HCT116 (cell line): Measurements from ENCODE around the gene HEXD. TPM values are rescaled to one million over a fixed set of nuclear protein-coding genes. Genes with fewer than 3 reads are reported as not detected.

ENCODE experiments used
- ATAC-seq: fragments of 200-7000 bp; cut with Tn5 transposase; 2 replicates; pipeline ENCODE4 v1.9.1; 2020; ENCODE audit warnings: mild to moderate bottlenecking, moderate library complexity
- BruUV-seq: library from RNA; stranded (reverse); fragments of 400-500 nt; replicated peaks from 2 replicates; lab custom pipeline; 2021; lab: Mats Ljungman, UMichigan
- CTCF ChIA-PET: fragments of 300-600 bp; sonication (Branson Sonifier 250); formaldehyde crosslinking; loops from one replicate; lab custom pipeline; 2021; ENCODE audit warnings: antibody characterized with exemption; lab: Charles Lee
- POLR2A ChIA-PET: fragments of 300-600, 350-600 bp; sonication (Branson Sonifier 250); formaldehyde crosslinking; loops from one replicate; lab custom pipeline; 2021; ENCODE audit warnings: antibody characterized with exemption; lab: Charles Lee
- RAD21 ChIA-PET, 2 experiments: fragments of 300-600 bp; sonication (Branson Sonifier 250); formaldehyde crosslinking; loops; one replicate each; lab custom pipeline; 2023; ENCODE audit warnings: low total read pairs in 2 of 2; ENCODE audit not compliant: uncharacterized antibody in 2 of 2, unreplicated experiment in 2 of 2, low non-redundant PET in 1 of 2; lab: Charles Lee
- DNase-seq: peaks from one replicate; pipeline ENCODE4 v3.0.0-alpha.2; 2010; ENCODE audit warnings: low read depth, low spot score
- H2AFZ ChIP-seq: fragments of 200-600 bp; shearing (Covaris generic), sonication (generic); 2 replicates; pipeline ENCODE4 v1.6.1; 2017; ENCODE audit warnings: low read depth, mixed run types, mixed read lengths, antibody characterized with exemption, low read length; ENCODE audit not compliant: poor library complexity, severe bottlenecking
- H3K27ac ChIP-seq: 2 replicates; pipeline ENCODE4 v1.5.1; 2012; ENCODE audit warnings: low read depth, low read length
- H3K27me3 ChIP-seq: fragments of 200-600 bp; sonication (generic); 2 replicates; pipeline ENCODE4 v1.6.1; 2016; ENCODE audit warnings: mixed run types, low read length, mixed read lengths; ENCODE audit not compliant: insufficient read depth
- H3K36me3 ChIP-seq, 2 experiments: fragments of 200-500 bp in 1 of 2; fragments of 200-600 bp in 1 of 2; sonication (Bioruptor generic) in 1 of 2; sonication (generic) in 1 of 2; 2 replicates each; pipeline versions ENCODE4 v1.5.1 to v1.6.1; 2014 to 2016; ENCODE audit warnings: low read length in 2 of 2, inconsistent platforms in 1 of 2, mixed read lengths in 1 of 2, mixed run types in 1 of 2; ENCODE audit not compliant: insufficient read depth in 2 of 2, control insufficient read depth in 1 of 2
- H3K4me1 ChIP-seq, 2 experiments: fragments of 200-600 bp in 1 of 2; sonication (generic) in 1 of 2; 2 replicates each; pipeline versions ENCODE4 v1.5.1 to v1.6.1; 2012 to 2017; ENCODE audit warnings: low read length in 2 of 2, inconsistent platforms in 1 of 2, mild to moderate bottlenecking in 1 of 2, mixed read lengths in 1 of 2, mixed run types in 1 of 2, moderate library complexity in 1 of 2; ENCODE audit not compliant: insufficient read depth in 2 of 2, control insufficient read depth in 1 of 2
- H3K4me2 ChIP-seq: fragments of 200-600 bp; sonication (generic); 2 replicates; pipeline ENCODE4 v1.6.1; 2017; ENCODE audit warnings: mixed run types, low read length, mixed read lengths
- H3K4me3 ChIP-seq, 2 experiments: fragments of 200-600 bp in 1 of 2; sonication (generic) in 1 of 2; replicated peaks in 1 of 2; 2 replicates each; pipeline ENCODE4 v1.5.1; 2011 to 2016; ENCODE audit warnings: low read length in 2 of 2, control low read depth in 1 of 2, low read depth in 1 of 2, mild to moderate bottlenecking in 1 of 2, mixed read lengths in 1 of 2, mixed run types in 1 of 2
- H3K79me2 ChIP-seq: fragments of 200-600 bp; sonication (generic); 2 replicates; pipeline ENCODE4 v1.6.1; 2017; ENCODE audit warnings: mild to moderate bottlenecking, mixed run types, low read length, moderate library complexity, mixed read lengths; ENCODE audit not compliant: insufficient read depth
- H3K9ac ChIP-seq: fragments of 200-600 bp; sonication (generic); 2 replicates; pipeline ENCODE4 v1.6.1; 2016; ENCODE audit warnings: low read length, mixed read lengths
- H3K9me2 ChIP-seq: fragments of 200-600 bp; sonication (generic), shearing (Covaris generic); 2 replicates; pipeline ENCODE4 v1.6.1; 2017; ENCODE audit warnings: mixed run types, mild to moderate bottlenecking, moderate library complexity; ENCODE audit not compliant: insufficient read depth
- H3K9me3 ChIP-seq, 2 experiments: fragments of 200-500 bp in 1 of 2; fragments of 200-600 bp in 1 of 2; sonication (Bioruptor generic) in 1 of 2; sonication (generic) in 1 of 2; 2 replicates each; pipeline ENCODE4 v1.6.1; 2014 to 2017; ENCODE audit warnings: low read length in 2 of 2, mixed read lengths in 2 of 2, inconsistent platforms in 1 of 2, low read depth in 1 of 2, mild to moderate bottlenecking in 1 of 2, mixed run types in 1 of 2, moderate library complexity in 1 of 2; ENCODE audit not compliant: control insufficient read depth in 1 of 2, insufficient read depth in 1 of 2
- H4K20me1 ChIP-seq: fragments of 200-600 bp; sonication (generic), shearing (Covaris generic); 2 replicates; pipeline ENCODE4 v1.6.1; 2017; ENCODE audit warnings: mixed run types, mild to moderate bottlenecking, moderate library complexity; ENCODE audit not compliant: insufficient read depth
- CBX3 ChIP-seq: IDR thresholded peaks from 2 replicates; pipeline ENCODE4 v1.6.1; 2012; ENCODE audit warnings: low read depth
- EGR1 ChIP-seq: IDR thresholded peaks from 2 replicates; pipeline ENCODE4 v1.6.1; 2012; ENCODE audit warnings: low read depth
- EZH2phosphoT487 ChIP-seq: fragments of 200-600 bp; IDR thresholded peaks from 2 replicates; pipeline ENCODE4 v1.6.1; 2018; ENCODE audit warnings: antibody characterized with exemption, borderline replicate concordance
- JUND ChIP-seq: IDR thresholded peaks from 2 replicates; pipeline ENCODE4 v1.6.1; 2012
- POLR2AphosphoS5 ChIP-seq: IDR thresholded peaks from 2 replicates; pipeline ENCODE4 v1.6.1; 2011; ENCODE audit warnings: mild to moderate bottlenecking, low read depth, low read length, moderate library complexity
- RAD21 ChIP-seq: IDR thresholded peaks from 2 replicates; pipeline ENCODE4 v1.6.1; 2012; ENCODE audit warnings: low read depth, mild to moderate bottlenecking
- TCF7L2 ChIP-seq: IDR thresholded peaks from 2 replicates; pipeline ENCODE4 v1.7.0; 2011; ENCODE audit warnings: borderline replicate concordance, inconsistent platforms; ENCODE audit not compliant: insufficient read depth, insufficient read length; ENCODE audit errors: extremely low read depth
- ZFX ChIP-seq: fragments of 450-650 bp; IDR thresholded peaks from 2 replicates; pipeline ENCODE4 v1.6.1; 2017
- intact Hi-C: fragments of 100-400 bp; cut with micrococcal nuclease; formaldehyde crosslinking; loops from 2 replicates; pipeline ENCODE4 v1.10.0; 2022
- total RNA-seq: library from RNA; stranded (reverse); gene quantifications from one replicate; pipeline ENCODE4 v1.2.1, GENCODE V29; 2021; ENCODE audit not compliant: unreplicated experiment
- TF ChIP-seq, protein P1 (sequence below): IDR thresholded peaks from 2 replicates; pipeline ENCODE4 v1.6.1; 2012
- TF ChIP-seq, protein P2 (sequence below): IDR thresholded peaks from 2 replicates; pipeline ENCODE4 v1.6.1; 2012

The HEXD gene
- total RNA-seq, 1 experiment from 2014 or later: 45.2 TPM

DNA sequence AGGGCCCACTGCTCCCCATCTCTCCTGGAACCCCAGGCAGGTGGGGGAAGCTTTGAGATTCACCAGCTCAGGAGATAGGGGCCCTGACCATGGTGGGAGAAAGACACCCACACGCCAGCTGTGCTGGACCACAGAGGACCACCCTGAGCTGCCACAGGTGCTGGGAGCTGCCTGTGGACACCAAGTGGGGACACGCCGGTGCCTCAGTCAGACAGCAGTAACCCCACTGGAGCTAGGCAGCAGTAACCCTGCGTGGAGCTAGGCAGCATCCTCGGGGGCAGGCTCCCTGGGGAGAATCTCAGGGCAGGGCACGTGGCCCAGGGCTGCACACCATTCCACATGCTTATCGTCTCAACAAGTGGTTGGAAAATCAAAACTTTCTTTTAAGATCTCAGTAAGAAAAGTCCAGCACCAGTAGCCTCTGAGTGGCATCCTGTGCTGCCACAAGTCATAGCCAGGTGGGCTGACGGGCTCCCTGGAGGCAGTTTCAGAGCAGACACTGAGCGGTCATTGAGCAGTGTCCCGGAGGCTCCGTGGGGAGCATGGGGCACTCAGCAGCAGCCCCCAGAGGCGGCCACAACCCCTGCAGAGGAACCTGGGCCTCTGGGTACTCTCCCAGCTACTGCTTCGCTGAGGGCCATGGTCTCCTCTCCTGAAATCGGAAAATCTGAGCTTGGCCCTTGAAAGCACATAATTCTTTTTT, 8.0 kb upstream of the HEXD start:
- Histone ChIP-seq H3K27me3 (no peaks in the 10 kb centered on the region), H3K27ac (no peak overlapping the region), H2AFZ (no peak overlapping the region), H3K4me3 (no peak overlapping the region), H4K20me1 (peaks cover 6% of the 10 kb centered on the region; the same call in 1 of the 2 replicates), H3K36me3 (peaks cover 0 to 7% of the 10 kb centered on the region in 2 experiments; a peak in 2 of 4 replicates), H3K9me2 (no peaks in the 10 kb centered on the region), H3K4me1 (peaks cover 17 to 21% of the 10 kb centered on the region in 2 experiments), H3K9me3 (no peaks in the 10 kb centered on the region), H3K79me2 (no peaks in the 10 kb centered on the region; the same call in 1 of the 2 replicates), H3K4me2 (no peak overlapping the region), H3K9ac (no peak overlapping the region)
- BruUV-seq: no TSS peak
- TF ChIP-seq POLR2AphosphoS5: no peak
- TF ChIP-seq TCF7L2: no peak
- TF ChIP-seq EGR1: no peak
- TF ChIP-seq, protein P1, sequence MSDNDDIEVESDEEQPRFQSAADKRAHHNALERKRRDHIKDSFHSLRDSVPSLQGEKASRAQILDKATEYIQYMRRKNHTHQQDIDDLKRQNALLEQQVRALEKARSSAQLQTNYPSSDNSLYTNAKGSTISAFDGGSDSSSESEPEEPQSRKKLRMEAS: no peak
- no peak for TF ChIP-seq RAD21
- TF ChIP-seq ZFX: no peak
- no peak for TF ChIP-seq CBX3
- no peak for TF ChIP-seq JUND
- TF ChIP-seq, protein P2, sequence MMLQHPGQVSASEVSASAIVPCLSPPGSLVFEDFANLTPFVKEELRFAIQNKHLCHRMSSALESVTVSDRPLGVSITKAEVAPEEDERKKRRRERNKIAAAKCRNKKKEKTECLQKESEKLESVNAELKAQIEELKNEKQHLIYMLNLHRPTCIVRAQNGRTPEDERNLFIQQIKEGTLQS: no peak
- no peak for TF ChIP-seq EZH2phosphoT487
- POLR2A ChIA-PET: no interaction called here
- CTCF ChIA-PET: no interaction called here
- RAD21 ChIA-PET: no interaction called here
- no peak for ATAC-seq
- intact Hi-C loops: loop anchor here (10.0 kb wide), 2 partner anchors 145 to 375 kb away; partner anchors contain the start of genes DCXR and RAC3
- no peak for DNase-seq
